Cardiac fibroblast (primary cell): ENCODE data around the gene ACOT2.
"Not testable (repeated sequence)": the region's sequence is repeated elsewhere in the genome, so short reads cannot be mapped to it uniquely, and the experiment has no call there.

Experiments
- DNase-seq, 2 donors: peaks; one replicate each; pipeline versions ENCODE4 v3.0.0 to v3.0.0-alpha.2; 2010; ENCODE audit warnings: low read depth in 2 of 2
- H3K4me3 ChIP-seq, 2 donors: replicated peaks in 1 of 2; 1 replicate in 1 of 2; 2 replicates in 1 of 2; pipeline ENCODE4 v1.5.1; 2011; ENCODE audit warnings: low read depth in 2 of 2, low read length in 2 of 2, mild to moderate bottlenecking in 2 of 2, moderate library complexity in 1 of 2
- CTCF ChIP-seq: IDR thresholded peaks from one replicate; pipeline ENCODE4 v1.5.1; 2011; ENCODE audit warnings: low read depth, mild to moderate bottlenecking, low read length, inconsistent platforms

Gene ACOT2

GRCh38 chr14:73569185-73569958 lies at the start of gene ACOT2:
Gene ACOT2 (plus strand): TSS chr14:73569213. CDS start chr14:73569241, 28 bp downstream.
- H3K4me3 ChIP-seq, result peak within 1 kb of the TSS; percentile 51 to 54
- peak; percentile 83 to 96 for DNase-seq

GRCh38 chr14:73521229-73521628 lies 47.8 kb upstream of the ACOT2 start:
- no peak overlapping the region for H3K4me3 ChIP-seq
- DNase-seq, result no peak
- TF ChIP-seq CTCF, result no peak

- no peak for TF ChIP-seq CTCF
Observed at GRCh38 chr14:73524493-73524892, 44.5 kb upstream of the ACOT2 start.

GRCh38 chr14:73526036-73526984 lies 42.7 kb upstream of the ACOT2 start:
- DNase-seq, result peak in 1 of 2 donors; percentile 24
- H3K4me3 ChIP-seq, result no peak overlapping the region
- no peak for TF ChIP-seq CTCF

More at GRCh38 chr14:73524493-73524892, 44.5 kb upstream of the ACOT2 start:
- no peak overlapping the region for H3K4me3 ChIP-seq
- DNase-seq, result no peak

GRCh38 chr14:73529356-73529755 lies 39.7 kb upstream of the ACOT2 start:
- not testable (repeated sequence) for H3K4me3 ChIP-seq, DNase-seq

GRCh38 chr14:73531971-73532370 lies 37.0 kb upstream of the ACOT2 start:
- not testable (repeated sequence) for DNase-seq

GRCh38 chr14:73537244-73538045 lies 31.6 kb upstream of the ACOT2 start:
- peak in 1 of 2 donors; percentile 86 for DNase-seq
- H3K4me3 ChIP-seq, result peak overlapping the region in 1 of 2 donors; percentile 50

More at GRCh38 chr14:73531971-73532370, 37.0 kb upstream of the ACOT2 start:
- H3K4me3 ChIP-seq, result not testable (repeated sequence)

- not testable (repeated sequence) for H3K4me3 ChIP-seq
- TF ChIP-seq CTCF, result peak; percentile 87
- DNase-seq, result peak; percentile 18 to 65
Observed at GRCh38 chr14:73539017-73539416, 30.0 kb upstream of the ACOT2 start.

GRCh38 chr14:73542961-73543360 lies 26.1 kb upstream of the ACOT2 start:
- not testable (repeated sequence) for H3K4me3 ChIP-seq, DNase-seq

- H3K4me3 ChIP-seq, DNase-seq: not testable (repeated sequence)
Observed at GRCh38 chr14:73545353-73545752, 23.7 kb upstream of the ACOT2 start.

GRCh38 chr14:73549097-73549496 lies 19.9 kb upstream of the ACOT2 start:
- not testable (repeated sequence) for H3K4me3 ChIP-seq, DNase-seq

- not testable (repeated sequence) for DNase-seq, H3K4me3 ChIP-seq
Observed at GRCh38 chr14:73549889-73550524, 19.0 kb upstream of the ACOT2 start.
